OCI-LY1 (cell line): Measurements from ENCODE around the gene ZBTB48.
"Not testable (repeated sequence)": the region's sequence is repeated elsewhere in the genome, so short reads cannot be mapped to it uniquely, and the experiment has no call there.

Source experiments
- H2AFZ ChIP-seq: fragments of 200-600 bp; sonication (generic), shearing (Covaris generic); 2 replicates; pipeline ENCODE4 v1.6.0; 2014; ENCODE audit warnings: antibody characterized with exemption, mild to moderate bottlenecking, low read length
- H3F3A ChIP-seq: fragments of 200-600 bp; sonication (generic), shearing (Covaris generic); 2 replicates; pipeline ENCODE4 v1.6.0; 2014; ENCODE audit warnings: mild to moderate bottlenecking, antibody characterized with exemption, low read length, moderate library complexity; ENCODE audit not compliant: insufficient read depth
- H3K27ac ChIP-seq: fragments of 200-600 bp; sonication (generic); 2 replicates; pipeline ENCODE4 v1.5.1; 2014; ENCODE audit warnings: low read length, mixed run types, mild to moderate bottlenecking, low read depth; ENCODE audit not compliant: poor library complexity, severe bottlenecking
- H3K27me3 ChIP-seq: fragments of 200-600 bp; sonication (generic); 2 replicates; pipeline ENCODE4 v1.6.0; 2014; ENCODE audit warnings: antibody characterized with exemption, mild to moderate bottlenecking, low read length, moderate library complexity; ENCODE audit not compliant: insufficient read depth
- H3K36me3 ChIP-seq: fragments of 200-600 bp; sonication (generic); 2 replicates; pipeline ENCODE4 v1.6.1; 2014; ENCODE audit warnings: mild to moderate bottlenecking, antibody characterized with exemption, low read length, moderate library complexity, mixed read lengths; ENCODE audit not compliant: insufficient read depth
- H3K4me1 ChIP-seq: fragments of 200-600 bp; sonication (generic); 2 replicates; pipeline ENCODE4 v1.5.1; 2014; ENCODE audit warnings: mild to moderate bottlenecking, low read length, moderate library complexity; ENCODE audit not compliant: insufficient read depth, severe bottlenecking
- H3K4me2 ChIP-seq: fragments of 200-600 bp; sonication (generic), shearing (Covaris generic); 2 replicates; pipeline ENCODE4 v1.6.1; 2014; ENCODE audit warnings: low read length
- H3K4me3 ChIP-seq: fragments of 200-600 bp; sonication (generic); 2 replicates; pipeline ENCODE4 v1.5.1; 2014; ENCODE audit warnings: low read length, low read depth, mild to moderate bottlenecking, mixed read lengths; ENCODE audit not compliant: poor library complexity, severe bottlenecking
- H3K79me2 ChIP-seq: fragments of 200-600 bp; shearing (Covaris generic); 2 replicates; pipeline ENCODE4 v1.6.1; 2016; ENCODE audit warnings: mixed run types, low read length, mixed read lengths; ENCODE audit not compliant: insufficient read depth
- H3K9ac ChIP-seq: fragments of 200-600 bp; sonication (generic), shearing (Covaris generic); 2 replicates; pipeline ENCODE4 v1.6.1; 2014; ENCODE audit warnings: mild to moderate bottlenecking, low read length, mixed read lengths
- H3K9me2 ChIP-seq: fragments of 200-600 bp; sonication (generic), shearing (Covaris generic); 2 replicates; pipeline ENCODE4 v1.6.1; 2014; ENCODE audit warnings: low read depth, mild to moderate bottlenecking, low read length, mixed read lengths
- H3K9me3 ChIP-seq: fragments of 200-600 bp; shearing (Covaris generic); 2 replicates; pipeline ENCODE4 v1.6.1; 2014; ENCODE audit warnings: low read length, mixed read lengths
- H4K20me1 ChIP-seq: fragments of 200-600 bp; sonication (generic), shearing (Covaris generic); 2 replicates; pipeline ENCODE4 v1.6.0; 2016; ENCODE audit warnings: mild to moderate bottlenecking, low read length; ENCODE audit not compliant: insufficient read depth
- TF ChIP-seq, protein P1 (sequence below): fragments of 200-600 bp; sonication (generic), shearing (Covaris generic); IDR thresholded peaks from 2 replicates; pipeline ENCODE4 v1.5.1; 2017; ENCODE audit warnings: mild to moderate bottlenecking, antibody characterized with exemption, low read length, moderate library complexity, mixed read lengths

ZBTB48 gene

GRCh38 chr1:6599141-6599975, 19.6 kb downstream of the ZBTB48 start:
- Histone ChIP-seq H2AFZ (no peak overlapping the region), H3K4me3 (peak overlapping the region; percentile 78), H3K36me3 (peaks cover 60% of the 10 kb centered on the region), H3K79me2 (peaks cover 27% of the 10 kb centered on the region), H3K27me3 (no peaks in the 10 kb centered on the region), H3F3A (no peaks in the 10 kb centered on the region), H3K27ac (peak overlapping the region; percentile 63), H3K9ac (peak overlapping the region; percentile 58), H3K4me2 (peak overlapping the region; percentile 99), H4K20me1 (no peaks in the 10 kb centered on the region), H3K4me1 (peaks cover 54% of the 10 kb centered on the region), H3K9me2 (no peaks in the 10 kb centered on the region), H3K9me3 (no peaks in the 10 kb centered on the region)
- TF ChIP-seq, protein P1, sequence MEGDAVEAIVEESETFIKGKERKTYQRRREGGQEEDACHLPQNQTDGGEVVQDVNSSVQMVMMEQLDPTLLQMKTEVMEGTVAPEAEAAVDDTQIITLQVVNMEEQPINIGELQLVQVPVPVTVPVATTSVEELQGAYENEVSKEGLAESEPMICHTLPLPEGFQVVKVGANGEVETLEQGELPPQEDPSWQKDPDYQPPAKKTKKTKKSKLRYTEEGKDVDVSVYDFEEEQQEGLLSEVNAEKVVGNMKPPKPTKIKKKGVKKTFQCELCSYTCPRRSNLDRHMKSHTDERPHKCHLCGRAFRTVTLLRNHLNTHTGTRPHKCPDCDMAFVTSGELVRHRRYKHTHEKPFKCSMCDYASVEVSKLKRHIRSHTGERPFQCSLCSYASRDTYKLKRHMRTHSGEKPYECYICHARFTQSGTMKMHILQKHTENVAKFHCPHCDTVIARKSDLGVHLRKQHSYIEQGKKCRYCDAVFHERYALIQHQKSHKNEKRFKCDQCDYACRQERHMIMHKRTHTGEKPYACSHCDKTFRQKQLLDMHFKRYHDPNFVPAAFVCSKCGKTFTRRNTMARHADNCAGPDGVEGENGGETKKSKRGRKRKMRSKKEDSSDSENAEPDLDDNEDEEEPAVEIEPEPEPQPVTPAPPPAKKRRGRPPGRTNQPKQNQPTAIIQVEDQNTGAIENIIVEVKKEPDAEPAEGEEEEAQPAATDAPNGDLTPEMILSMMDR = no peak

GRCh38 chr1:6599991-6600390, 20.2 kb downstream of the ZBTB48 start:
- peak overlapping the region; percentile 99 for H3K4me2 ChIP-seq
- not testable (repeated sequence) for H2AFZ ChIP-seq, H3K9me3 ChIP-seq, H3K27me3 ChIP-seq, H3F3A ChIP-seq, H4K20me1 ChIP-seq, H3K9me2 ChIP-seq
- peak overlapping the region; percentile 95 for H3K9ac ChIP-seq
- peak overlapping the region; percentile 81 for H3K27ac ChIP-seq
- H3K36me3 ChIP-seq = peaks cover 54% of the 10 kb centered on the region
- H3K79me2 ChIP-seq = peaks cover 27% of the 10 kb centered on the region
- peaks cover 56% of the 10 kb centered on the region for H3K4me1 ChIP-seq
- peak overlapping the region; percentile 78 for H3K4me3 ChIP-seq

DNA sequence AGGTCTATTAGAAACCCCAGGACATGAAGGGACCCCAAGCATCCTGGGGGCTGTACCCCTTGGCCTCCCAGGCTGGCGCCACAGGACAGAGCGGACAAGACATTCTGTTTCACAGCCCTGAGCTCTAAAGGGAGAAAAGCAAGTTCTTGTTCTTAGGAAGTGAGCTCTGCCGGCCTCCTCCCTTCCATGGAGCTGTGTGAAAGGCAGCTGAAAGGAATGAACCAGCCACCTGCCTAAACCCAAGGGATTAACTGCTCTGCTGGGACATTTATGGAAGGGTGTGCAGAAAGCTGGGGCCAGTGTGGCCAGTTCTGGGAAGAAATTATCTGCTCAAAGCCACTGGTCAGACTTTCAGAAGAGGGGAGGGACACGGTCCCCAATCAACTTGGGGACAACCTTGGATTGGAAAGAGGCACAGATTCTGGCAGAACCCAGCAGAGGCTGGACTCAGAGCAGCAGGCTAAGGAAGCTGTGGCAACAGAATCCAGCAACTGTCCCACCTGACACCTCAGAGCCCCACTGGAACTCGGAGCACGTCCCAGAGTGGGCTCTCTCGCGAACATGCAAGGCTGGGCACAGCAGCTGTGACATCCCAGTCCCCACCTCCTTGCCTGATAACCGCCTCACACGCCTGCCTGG, 20.7 kb downstream of the ZBTB48 start:
- Histone ChIP-seq H3K9me3 (no peaks in the 10 kb centered on the region), H3K4me2 (peak overlapping the region; percentile 99), H3K36me3 (peaks cover 49% of the 10 kb centered on the region), H3K9me2 (no peaks in the 10 kb centered on the region), H3K27me3 (no peaks in the 10 kb centered on the region), H2AFZ (no peak overlapping the region), H3K79me2 (peaks cover 27% of the 10 kb centered on the region), H3K4me1 (peaks cover 56% of the 10 kb centered on the region), H3K4me3 (peak overlapping the region; percentile 78), H3F3A (no peaks in the 10 kb centered on the region), H4K20me1 (no peaks in the 10 kb centered on the region), H3K9ac (peak overlapping the region; percentile 95), H3K27ac (peak overlapping the region; percentile 81)
- TF ChIP-seq, protein P1 = no peak
